H9 (cell line): ENCODE data around the gene LEMD1. TPM values are rescaled to one million over a fixed set of nuclear protein-coding genes. Genes with fewer than 3 reads are reported as not detected.

Source experiments
- DNase-seq: peaks from one replicate; pipeline ENCODE4 v3.0.0-alpha.2; 2017
- H2AFZ ChIP-seq: one replicate; pipeline ENCODE4 v1.6.1; 2013; ENCODE audit warnings: mild to moderate bottlenecking, low read length, control low read depth, moderate library complexity
- H2AK5ac ChIP-seq: 2 replicates; pipeline ENCODE4 v1.6.1; 2013; ENCODE audit warnings: low read length, control low read depth, mixed read lengths; ENCODE audit not compliant: insufficient read length
- H2BK120ac ChIP-seq: one replicate; pipeline ENCODE4 v1.6.1; 2013; ENCODE audit warnings: low read depth, mild to moderate bottlenecking, low read length, control low read depth, inconsistent platforms; ENCODE audit not compliant: poor library complexity, severe bottlenecking
- H2BK12ac ChIP-seq: 2 replicates; pipeline ENCODE4 v1.6.1; 2013; ENCODE audit warnings: low read length, control low read depth, mixed read lengths, low read depth; ENCODE audit not compliant: insufficient read length
- H2BK15ac ChIP-seq: 2 replicates; pipeline ENCODE4 v1.6.1; 2013; ENCODE audit warnings: low read depth, low read length, control low read depth
- H2BK20ac ChIP-seq: one replicate; pipeline ENCODE4 v1.6.1; 2013; ENCODE audit warnings: low read depth, mild to moderate bottlenecking, low read length, control low read depth, inconsistent platforms; ENCODE audit not compliant: poor library complexity, severe bottlenecking
- H2BK5ac ChIP-seq: 2 replicates; pipeline ENCODE4 v1.6.1; 2013; ENCODE audit warnings: low read length, control low read depth, mixed read lengths; ENCODE audit not compliant: insufficient read length
- H3K14ac ChIP-seq: 2 replicates; pipeline ENCODE4 v1.6.1; 2013; ENCODE audit warnings: low read length, control low read depth; ENCODE audit not compliant: insufficient read depth
- H3K18ac ChIP-seq: 2 replicates; pipeline ENCODE4 v1.6.1; 2013; ENCODE audit warnings: low read depth, mild to moderate bottlenecking, mixed read lengths, low read length, control low read depth; ENCODE audit not compliant: insufficient read length
- H3K23ac ChIP-seq: 2 replicates; pipeline ENCODE4 v1.6.1; 2013; ENCODE audit warnings: low read length, control low read depth, mixed read lengths, low read depth; ENCODE audit not compliant: insufficient read length
- H3K23me2 ChIP-seq: 2 replicates; pipeline ENCODE4 v1.6.1; 2013; ENCODE audit warnings: low read depth, mild to moderate bottlenecking, mixed read lengths, low read length, control low read depth; ENCODE audit not compliant: insufficient read length, poor library complexity, severe bottlenecking
- H3K27ac ChIP-seq: 2 replicates; pipeline ENCODE4 v1.5.1; 2013; ENCODE audit warnings: low read length, control low read depth, mixed read lengths, low read depth; ENCODE audit not compliant: insufficient read length
- H3K27me3 ChIP-seq: 2 replicates; pipeline ENCODE4 v1.6.1; 2013; ENCODE audit warnings: low read length, control low read depth, inconsistent platforms; ENCODE audit not compliant: insufficient read depth
- H3K4ac ChIP-seq: 2 replicates; pipeline ENCODE4 v1.6.1; 2013; ENCODE audit warnings: low read depth, mild to moderate bottlenecking, control low read depth, inconsistent platforms, low read length, moderate library complexity
- H3K4me1 ChIP-seq: 2 replicates; pipeline ENCODE4 v1.6.1; 2013; ENCODE audit warnings: low read length, control low read depth, inconsistent platforms; ENCODE audit not compliant: insufficient read depth
- H3K4me2 ChIP-seq: 2 replicates; pipeline ENCODE4 v1.6.1; 2013; ENCODE audit warnings: low read length, control low read depth, mixed read lengths; ENCODE audit not compliant: insufficient read length, insufficient read depth
- H3K56ac ChIP-seq: 2 replicates; pipeline ENCODE4 v1.6.1; 2013; ENCODE audit warnings: low read depth, mild to moderate bottlenecking, mixed read lengths, low read length, control low read depth; ENCODE audit not compliant: insufficient read length
- H3K79me1 ChIP-seq: 2 replicates; pipeline ENCODE4 v1.6.1; 2013; ENCODE audit warnings: low read depth, mild to moderate bottlenecking, moderate library complexity, low read length, control low read depth, inconsistent platforms; ENCODE audit not compliant: insufficient read depth, poor library complexity, severe bottlenecking
- H3K79me2 ChIP-seq: 2 replicates; pipeline ENCODE4 v1.6.1; 2013; ENCODE audit warnings: low read length, control low read depth, inconsistent platforms; ENCODE audit not compliant: insufficient read depth
- H3K9ac ChIP-seq: 2 replicates; pipeline ENCODE4 v1.6.1; 2013; ENCODE audit warnings: low read length, control low read depth, mixed read lengths; ENCODE audit not compliant: insufficient read length; ENCODE audit errors: extremely low read depth
- H3K9me3 ChIP-seq: one replicate; pipeline ENCODE4 v1.6.1; 2013; ENCODE audit warnings: low read depth, low read length, inconsistent platforms; ENCODE audit not compliant: control insufficient read depth
- H3T11ph ChIP-seq: one replicate; pipeline ENCODE4 v1.6.1; 2013; ENCODE audit warnings: mild to moderate bottlenecking, low read length, control low read depth, inconsistent platforms
- H4K20me1 ChIP-seq: one replicate; pipeline ENCODE4 v1.6.1; 2013; ENCODE audit not compliant: control insufficient read depth, insufficient read length, insufficient read depth
- H4K5ac ChIP-seq: 2 replicates; pipeline ENCODE4 v1.6.1; 2013; ENCODE audit warnings: low read depth, mild to moderate bottlenecking, mixed read lengths, low read length, control low read depth; ENCODE audit not compliant: insufficient read length
- H4K8ac ChIP-seq: replicated peaks from 2 replicates; pipeline ENCODE4 v1.6.1; 2013; ENCODE audit warnings: low read length, control low read depth, mixed read lengths, low read depth; ENCODE audit not compliant: insufficient read length
- H4K91ac ChIP-seq: 2 replicates; pipeline ENCODE4 v1.6.1; 2013; ENCODE audit warnings: low read depth, mild to moderate bottlenecking, moderate library complexity, mixed read lengths, low read length, control low read depth; ENCODE audit not compliant: insufficient read length
- H3K27ac Mint-ChIP-seq, 3 experiments: 2 replicates in 2 of 3; 3 replicates in 1 of 3; pipeline ENCODE4 v1.8.0; 2020 to 2021; ENCODE audit warnings: mixed read lengths in 3 of 3, mild to moderate bottlenecking in 1 of 3, moderate library complexity in 1 of 3
- H3K27me3 Mint-ChIP-seq: 2 replicates; pipeline ENCODE4 v1.8.0; 2021; ENCODE audit warnings: low read depth, mild to moderate bottlenecking, moderate library complexity, mixed read lengths
- H3K36me3 Mint-ChIP-seq, 3 experiments: 2 replicates in 2 of 3; 3 replicates in 1 of 3; pipeline ENCODE4 v1.8.0; 2020 to 2021; ENCODE audit warnings: low read depth in 3 of 3, mixed read lengths in 3 of 3; ENCODE audit not compliant: insufficient read depth in 1 of 3
- H3K4me1 Mint-ChIP-seq, 2 experiments: 2 replicates each; pipeline ENCODE4 v1.8.0; 2020; ENCODE audit warnings: mixed read lengths in 2 of 2
- H3K4me3 Mint-ChIP-seq, 2 experiments: 2 replicates in 1 of 2; 3 replicates in 1 of 2; pipeline ENCODE4 v1.8.0; 2020 to 2021; ENCODE audit warnings: mild to moderate bottlenecking in 2 of 2, mixed read lengths in 2 of 2, moderate library complexity in 1 of 2
- H3K9me3 Mint-ChIP-seq, 2 experiments: 2 replicates in 1 of 2; 3 replicates in 1 of 2; pipeline ENCODE4 v1.8.0; 2020; ENCODE audit warnings: mild to moderate bottlenecking in 2 of 2, mixed read lengths in 2 of 2, moderate library complexity in 1 of 2
- WGBS: extraction: QIAGEN DNeasy Blood & Tissue Kit; methylation state at CpG from one replicate; pipeline ENCODE4 v1.1.7; 2013; ENCODE audit warnings: missing lambda C conversion rate, low lambda C conversion rate, mixed read lengths; ENCODE audit not compliant: insufficient read length; ENCODE audit errors: extremely low coverage; 5-methylcytosine and 5-hydroxymethylcytosine counted together
- total RNA-seq: library from RNA; stranded (reverse); gene quantifications from 2 replicates; pipeline ENCODE4 v1.2.1, GENCODE V29; 2021
- TF ChIP-seq, protein P1 (sequence below): fragments of 200-600 bp; sonication (generic); conservative IDR thresholded peaks from 3 replicates; pipeline ENCODE4 v1.8.0; 2021; ENCODE audit warnings: antibody characterized with exemption, mild to moderate bottlenecking

Gene LEMD1
- total RNA-seq, 1 experiment from 2014 or later, result 11.8 TPM

DNA sequence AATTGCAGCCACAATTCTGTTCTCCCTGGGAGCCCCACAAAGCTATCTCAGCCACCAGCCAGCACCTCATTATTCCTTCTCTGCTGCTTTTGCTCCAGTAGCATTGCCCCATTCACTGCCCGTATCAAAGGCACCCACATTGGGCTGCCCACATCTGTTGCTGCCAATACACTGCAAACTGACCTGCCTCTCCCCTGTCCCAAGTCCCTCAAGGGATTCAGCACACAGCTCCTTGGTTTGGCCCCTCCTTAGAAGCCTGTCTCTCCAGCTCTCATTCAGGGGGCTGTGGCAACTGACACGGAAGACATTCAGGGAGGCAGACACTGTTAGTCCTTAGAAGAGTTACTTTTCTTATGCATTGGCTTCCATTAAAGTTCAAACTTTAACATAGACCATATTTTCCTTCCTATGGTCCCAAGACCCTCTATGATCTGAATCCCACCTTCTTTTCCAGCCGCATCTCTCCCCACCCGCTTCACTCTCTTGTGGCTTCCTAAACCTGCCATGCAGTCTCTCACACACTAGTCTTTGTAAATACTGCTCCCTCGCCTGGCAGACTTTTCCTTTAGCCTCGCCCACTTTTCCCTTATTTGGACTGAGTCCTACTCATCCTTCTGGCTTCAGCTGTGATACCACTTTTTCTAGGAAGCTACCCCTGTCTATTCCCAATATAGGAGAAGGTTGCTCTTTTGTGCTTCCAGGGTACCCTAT is 45.9 kb downstream of the LEMD1 start:
- DNase-seq, result peak; percentile 75
- WGBS, result no CpG with 5 or more reads among the region's 6 CpGs
- H3K4me3 Mint-ChIP-seq, result peak overlapping the region; percentile 15 to 66

More for the DNA sequence above, 45.9 kb downstream of the LEMD1 start:
- H4K8ac ChIP-seq, result no peak overlapping the region
- H2BK15ac ChIP-seq, result no peak overlapping the region
- H2BK5ac ChIP-seq, result no peak overlapping the region
- Mint-ChIP-seq H3K36me3 (no peaks in the 10 kb centered on the region), H3K4me1 (peaks cover 53 to 59% of the 10 kb centered on the region in 2 experiments), H3K27ac (peak overlapping the region; percentile 5 to 45 (median 9); a peak in 5 of 7 replicates), H3K27me3 (peaks cover 10% of the 10 kb centered on the region), H3K9me3 (no peaks in the 10 kb centered on the region)
- H3K27ac ChIP-seq, result no peak overlapping the region
- H3K23ac ChIP-seq, result no peak overlapping the region
- no peak overlapping the region for H3K9ac ChIP-seq
- H3K23me2 ChIP-seq, result no peaks in the 10 kb centered on the region
- no peak overlapping the region for H4K91ac ChIP-seq
- H4K5ac ChIP-seq, result no peak overlapping the region
- no peaks in the 10 kb centered on the region for H3K79me1 ChIP-seq
- no peaks in the 10 kb centered on the region for H3K9me3 ChIP-seq
- H2BK120ac ChIP-seq, result no peak overlapping the region
- no peak overlapping the region for H3T11ph ChIP-seq
- H2BK12ac ChIP-seq, result no peak overlapping the region
- H3K56ac ChIP-seq, result no peak overlapping the region
- H3K14ac ChIP-seq, result no peak overlapping the region
- TF ChIP-seq, protein P1, sequence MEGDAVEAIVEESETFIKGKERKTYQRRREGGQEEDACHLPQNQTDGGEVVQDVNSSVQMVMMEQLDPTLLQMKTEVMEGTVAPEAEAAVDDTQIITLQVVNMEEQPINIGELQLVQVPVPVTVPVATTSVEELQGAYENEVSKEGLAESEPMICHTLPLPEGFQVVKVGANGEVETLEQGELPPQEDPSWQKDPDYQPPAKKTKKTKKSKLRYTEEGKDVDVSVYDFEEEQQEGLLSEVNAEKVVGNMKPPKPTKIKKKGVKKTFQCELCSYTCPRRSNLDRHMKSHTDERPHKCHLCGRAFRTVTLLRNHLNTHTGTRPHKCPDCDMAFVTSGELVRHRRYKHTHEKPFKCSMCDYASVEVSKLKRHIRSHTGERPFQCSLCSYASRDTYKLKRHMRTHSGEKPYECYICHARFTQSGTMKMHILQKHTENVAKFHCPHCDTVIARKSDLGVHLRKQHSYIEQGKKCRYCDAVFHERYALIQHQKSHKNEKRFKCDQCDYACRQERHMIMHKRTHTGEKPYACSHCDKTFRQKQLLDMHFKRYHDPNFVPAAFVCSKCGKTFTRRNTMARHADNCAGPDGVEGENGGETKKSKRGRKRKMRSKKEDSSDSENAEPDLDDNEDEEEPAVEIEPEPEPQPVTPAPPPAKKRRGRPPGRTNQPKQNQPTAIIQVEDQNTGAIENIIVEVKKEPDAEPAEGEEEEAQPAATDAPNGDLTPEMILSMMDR, result no peak
- peak overlapping the region; percentile 11 for H2AFZ ChIP-seq
- H2BK20ac ChIP-seq, result no peak overlapping the region
- no peaks in the 10 kb centered on the region for H4K20me1 ChIP-seq
- H3K4ac ChIP-seq, result no peak overlapping the region
- peak overlapping the region; percentile 17 for H3K18ac ChIP-seq
- peaks cover 21% of the 10 kb centered on the region; the same call in 1 of the 2 replicates for H3K4me1 ChIP-seq
- H3K79me2 ChIP-seq, result no peaks in the 10 kb centered on the region
- H3K4me2 ChIP-seq, result peak overlapping the region; percentile 39
- H2AK5ac ChIP-seq, result no peak overlapping the region
- no peaks in the 10 kb centered on the region for H3K27me3 ChIP-seq
